H9 (cell line): Measurements from ENCODE around the gene AKT1S1. TPM values are rescaled to one million over a fixed set of nuclear protein-coding genes. Genes with fewer than 3 reads are reported as not detected.

Experiments used
- DNase-seq: peaks from one replicate; pipeline ENCODE4 v3.0.0-alpha.2; 2017
- H2AFZ ChIP-seq: one replicate; pipeline ENCODE4 v1.6.1; 2013; ENCODE audit warnings: mild to moderate bottlenecking, low read length, control low read depth, moderate library complexity
- H2AK5ac ChIP-seq: 2 replicates; pipeline ENCODE4 v1.6.1; 2013; ENCODE audit warnings: low read length, control low read depth, mixed read lengths; ENCODE audit not compliant: insufficient read length
- H2BK120ac ChIP-seq: one replicate; pipeline ENCODE4 v1.6.1; 2013; ENCODE audit warnings: low read depth, mild to moderate bottlenecking, low read length, control low read depth, inconsistent platforms; ENCODE audit not compliant: poor library complexity, severe bottlenecking
- H2BK12ac ChIP-seq: 2 replicates; pipeline ENCODE4 v1.6.1; 2013; ENCODE audit warnings: low read length, control low read depth, mixed read lengths, low read depth; ENCODE audit not compliant: insufficient read length
- H2BK15ac ChIP-seq: 2 replicates; pipeline ENCODE4 v1.6.1; 2013; ENCODE audit warnings: low read depth, low read length, control low read depth
- H2BK20ac ChIP-seq: one replicate; pipeline ENCODE4 v1.6.1; 2013; ENCODE audit warnings: low read depth, mild to moderate bottlenecking, low read length, control low read depth, inconsistent platforms; ENCODE audit not compliant: poor library complexity, severe bottlenecking
- H2BK5ac ChIP-seq: 2 replicates; pipeline ENCODE4 v1.6.1; 2013; ENCODE audit warnings: low read length, control low read depth, mixed read lengths; ENCODE audit not compliant: insufficient read length
- H3K14ac ChIP-seq: 2 replicates; pipeline ENCODE4 v1.6.1; 2013; ENCODE audit warnings: low read length, control low read depth; ENCODE audit not compliant: insufficient read depth
- H3K18ac ChIP-seq: 2 replicates; pipeline ENCODE4 v1.6.1; 2013; ENCODE audit warnings: low read depth, mild to moderate bottlenecking, mixed read lengths, low read length, control low read depth; ENCODE audit not compliant: insufficient read length
- H3K23ac ChIP-seq: 2 replicates; pipeline ENCODE4 v1.6.1; 2013; ENCODE audit warnings: low read length, control low read depth, mixed read lengths, low read depth; ENCODE audit not compliant: insufficient read length
- H3K23me2 ChIP-seq: 2 replicates; pipeline ENCODE4 v1.6.1; 2013; ENCODE audit warnings: low read depth, mild to moderate bottlenecking, mixed read lengths, low read length, control low read depth; ENCODE audit not compliant: insufficient read length, poor library complexity, severe bottlenecking
- H3K27ac ChIP-seq: 2 replicates; pipeline ENCODE4 v1.5.1; 2013; ENCODE audit warnings: low read length, control low read depth, mixed read lengths, low read depth; ENCODE audit not compliant: insufficient read length
- H3K27me3 ChIP-seq: 2 replicates; pipeline ENCODE4 v1.6.1; 2013; ENCODE audit warnings: low read length, control low read depth, inconsistent platforms; ENCODE audit not compliant: insufficient read depth
- H3K4ac ChIP-seq: 2 replicates; pipeline ENCODE4 v1.6.1; 2013; ENCODE audit warnings: low read depth, mild to moderate bottlenecking, control low read depth, inconsistent platforms, low read length, moderate library complexity
- H3K4me1 ChIP-seq: 2 replicates; pipeline ENCODE4 v1.6.1; 2013; ENCODE audit warnings: low read length, control low read depth, inconsistent platforms; ENCODE audit not compliant: insufficient read depth
- H3K4me2 ChIP-seq: 2 replicates; pipeline ENCODE4 v1.6.1; 2013; ENCODE audit warnings: low read length, control low read depth, mixed read lengths; ENCODE audit not compliant: insufficient read length, insufficient read depth
- H3K56ac ChIP-seq: 2 replicates; pipeline ENCODE4 v1.6.1; 2013; ENCODE audit warnings: low read depth, mild to moderate bottlenecking, mixed read lengths, low read length, control low read depth; ENCODE audit not compliant: insufficient read length
- H3K79me1 ChIP-seq: 2 replicates; pipeline ENCODE4 v1.6.1; 2013; ENCODE audit warnings: low read depth, mild to moderate bottlenecking, moderate library complexity, low read length, control low read depth, inconsistent platforms; ENCODE audit not compliant: insufficient read depth, poor library complexity, severe bottlenecking
- H3K79me2 ChIP-seq: 2 replicates; pipeline ENCODE4 v1.6.1; 2013; ENCODE audit warnings: low read length, control low read depth, inconsistent platforms; ENCODE audit not compliant: insufficient read depth
- H3K9ac ChIP-seq: 2 replicates; pipeline ENCODE4 v1.6.1; 2013; ENCODE audit warnings: low read length, control low read depth, mixed read lengths; ENCODE audit not compliant: insufficient read length; ENCODE audit errors: extremely low read depth
- H3K9me3 ChIP-seq: one replicate; pipeline ENCODE4 v1.6.1; 2013; ENCODE audit warnings: low read depth, low read length, inconsistent platforms; ENCODE audit not compliant: control insufficient read depth
- H3T11ph ChIP-seq: one replicate; pipeline ENCODE4 v1.6.1; 2013; ENCODE audit warnings: mild to moderate bottlenecking, low read length, control low read depth, inconsistent platforms
- H4K20me1 ChIP-seq: one replicate; pipeline ENCODE4 v1.6.1; 2013; ENCODE audit not compliant: control insufficient read depth, insufficient read length, insufficient read depth
- H4K5ac ChIP-seq: 2 replicates; pipeline ENCODE4 v1.6.1; 2013; ENCODE audit warnings: low read depth, mild to moderate bottlenecking, mixed read lengths, low read length, control low read depth; ENCODE audit not compliant: insufficient read length
- H4K8ac ChIP-seq: replicated peaks from 2 replicates; pipeline ENCODE4 v1.6.1; 2013; ENCODE audit warnings: low read length, control low read depth, mixed read lengths, low read depth; ENCODE audit not compliant: insufficient read length
- H4K91ac ChIP-seq: 2 replicates; pipeline ENCODE4 v1.6.1; 2013; ENCODE audit warnings: low read depth, mild to moderate bottlenecking, moderate library complexity, mixed read lengths, low read length, control low read depth; ENCODE audit not compliant: insufficient read length
- H3K27ac Mint-ChIP-seq, 3 experiments: 2 replicates in 2 of 3; 3 replicates in 1 of 3; pipeline ENCODE4 v1.8.0; 2020 to 2021; ENCODE audit warnings: mixed read lengths in 3 of 3, mild to moderate bottlenecking in 1 of 3, moderate library complexity in 1 of 3
- H3K27me3 Mint-ChIP-seq: 2 replicates; pipeline ENCODE4 v1.8.0; 2021; ENCODE audit warnings: low read depth, mild to moderate bottlenecking, moderate library complexity, mixed read lengths
- H3K36me3 Mint-ChIP-seq, 3 experiments: 2 replicates in 2 of 3; 3 replicates in 1 of 3; pipeline ENCODE4 v1.8.0; 2020 to 2021; ENCODE audit warnings: low read depth in 3 of 3, mixed read lengths in 3 of 3; ENCODE audit not compliant: insufficient read depth in 1 of 3
- H3K4me1 Mint-ChIP-seq, 2 experiments: 2 replicates each; pipeline ENCODE4 v1.8.0; 2020; ENCODE audit warnings: mixed read lengths in 2 of 2
- H3K4me3 Mint-ChIP-seq, 2 experiments: 2 replicates in 1 of 2; 3 replicates in 1 of 2; pipeline ENCODE4 v1.8.0; 2020 to 2021; ENCODE audit warnings: mild to moderate bottlenecking in 2 of 2, mixed read lengths in 2 of 2, moderate library complexity in 1 of 2
- H3K9me3 Mint-ChIP-seq, 2 experiments: 2 replicates in 1 of 2; 3 replicates in 1 of 2; pipeline ENCODE4 v1.8.0; 2020; ENCODE audit warnings: mild to moderate bottlenecking in 2 of 2, mixed read lengths in 2 of 2, moderate library complexity in 1 of 2
- CTCF ChIP-seq: fragments of 200-600 bp; sonication (generic); conservative IDR thresholded peaks from 3 replicates; pipeline ENCODE4 v1.8.0; 2021; ENCODE audit warnings: antibody characterized with exemption, mild to moderate bottlenecking
- WGBS: extraction: QIAGEN DNeasy Blood & Tissue Kit; methylation state at CpG from one replicate; pipeline ENCODE4 v1.1.7; 2013; ENCODE audit warnings: missing lambda C conversion rate, low lambda C conversion rate, mixed read lengths; ENCODE audit not compliant: insufficient read length; ENCODE audit errors: extremely low coverage; 5-methylcytosine and 5-hydroxymethylcytosine counted together
- long read RNA-seq: library from polyadenylated mRNA; unstranded; transcript quantifications from one replicate; pipeline ENCODE4 v2.0.0, GENCODE V29; 2020
- total RNA-seq: library from RNA; stranded (reverse); gene quantifications from 2 replicates; pipeline ENCODE4 v1.2.1, GENCODE V29; 2021

Gene AKT1S1
- total RNA-seq, result 43.5 and 44.6 TPM in 2 replicates
- long read RNA-seq, partial matches to known transcripts, result 1 of 11 reads
- long read RNA-seq, other reads (novel, unspliced or antisense), result 2 of 11 reads

GRCh38 chr19:49877020-49877878 lies at the start of gene AKT1S1, which contains the start of gene TBC1D17:
Gene AKT1S1, minus strand, starts transcription at chr19:49877355. Its CDS starts 4,060 bp downstream, at chr19:49873295.
Gene TBC1D17, plus strand, starts transcription at chr19:49877702. Its CDS starts 22 bp downstream, at chr19:49877724.
- H4K5ac ChIP-seq, result peak within 1 kb of the TSS; percentile 64
- no peaks in the 10 kb centered on the region for H3K27me3 ChIP-seq
- H4K91ac ChIP-seq, result no peak within 1 kb of the TSS
- H3K27ac ChIP-seq, result peak within 1 kb of the TSS; percentile 80
- Mint-ChIP-seq H3K4me3 (no peak within 1 kb of the TSS), H3K4me1 (peaks cover 18 to 28% of the 10 kb centered on the region in 2 experiments), H3K27ac (peak within 1 kb of the TSS in 1 of 3 experiments; percentile 99; a peak in 5 of 7 replicates), H3K27me3 (no peaks in the 10 kb centered on the region), H3K36me3 (peaks cover 30 to 38% (median 35%) of the 10 kb centered on the region in 3 experiments), H3K9me3 (no peaks in the 10 kb centered on the region)
- no peaks in the 10 kb centered on the region; the same call in 1 of the 2 replicates for H3K79me2 ChIP-seq
- no peaks in the 10 kb centered on the region for H4K20me1 ChIP-seq
- no peak within 1 kb of the TSS for H4K8ac ChIP-seq
- peak within 1 kb of the TSS; percentile 92 for H3K14ac ChIP-seq
- H3K4me2 ChIP-seq, result peak within 1 kb of the TSS; percentile 78
- no peak within 1 kb of the TSS for H2BK20ac ChIP-seq
- H2AFZ ChIP-seq, result no peak within 1 kb of the TSS
- no peak for TF ChIP-seq CTCF
- DNase-seq, result peak; percentile 99
- H2BK15ac ChIP-seq, result no peak within 1 kb of the TSS
- no peak within 1 kb of the TSS for H2BK12ac ChIP-seq
- H2AK5ac ChIP-seq, result no peak within 1 kb of the TSS
- WGBS, result no CpG with 5 or more reads among the region's 61 CpGs
- peaks cover 11% of the 10 kb centered on the region for H3K23me2 ChIP-seq
- H3K18ac ChIP-seq, result peak within 1 kb of the TSS; percentile 93
- H3K4me1 ChIP-seq, result no peaks in the 10 kb centered on the region
- H3K9ac ChIP-seq, result peak within 1 kb of the TSS; percentile 94
- H2BK120ac ChIP-seq, result no peak within 1 kb of the TSS
- no peak within 1 kb of the TSS for H3K23ac ChIP-seq
- H2BK5ac ChIP-seq, result peak within 1 kb of the TSS; percentile 87
- no peaks in the 10 kb centered on the region for H3K9me3 ChIP-seq
- H3K4ac ChIP-seq, result no peak within 1 kb of the TSS; the same call in 1 of the 2 replicates
- peak within 1 kb of the TSS; percentile 56 for H3K56ac ChIP-seq
- no peak within 1 kb of the TSS for H3T11ph ChIP-seq
- no peaks in the 10 kb centered on the region for H3K79me1 ChIP-seq
